HG03135 (cell line): Measurements from ENCODE around the gene CYP2A7.
"Not testable (repeated sequence)": the region's sequence is repeated elsewhere in the genome, so short reads cannot be mapped to it uniquely, and the experiment has no call there.

Experiments
- ATAC-seq: cut with Tn5 transposase; IDR thresholded peaks from one replicate; pipeline ENCODE4 v1.9.1; 2021; ENCODE audit warnings: mild to moderate bottlenecking, moderate library complexity; ENCODE audit not compliant: unreplicated experiment

Gene CYP2A7

DNA sequence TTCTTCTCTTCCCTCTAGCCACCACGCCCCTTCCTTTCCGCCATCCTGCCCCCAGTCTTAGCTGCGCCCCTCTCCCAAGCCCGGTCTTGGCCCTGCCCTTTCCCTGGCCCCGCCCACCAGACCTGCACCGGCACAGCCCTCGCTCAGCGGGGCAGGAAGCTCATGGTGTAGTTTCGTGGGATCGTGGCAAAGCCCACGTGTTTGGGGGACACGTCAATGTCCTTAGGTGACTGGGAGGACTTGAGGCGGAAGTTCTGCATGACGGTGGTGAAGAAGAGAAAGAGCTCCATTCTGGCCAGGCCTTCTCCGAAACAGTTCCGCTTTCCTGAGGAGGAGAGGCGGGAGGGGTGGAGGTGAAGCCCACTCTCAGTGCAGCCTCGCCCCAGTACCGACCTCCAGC, 38.4 kb downstream of the CYP2A7 start:
- not testable (repeated sequence) for ATAC-seq

DNA sequence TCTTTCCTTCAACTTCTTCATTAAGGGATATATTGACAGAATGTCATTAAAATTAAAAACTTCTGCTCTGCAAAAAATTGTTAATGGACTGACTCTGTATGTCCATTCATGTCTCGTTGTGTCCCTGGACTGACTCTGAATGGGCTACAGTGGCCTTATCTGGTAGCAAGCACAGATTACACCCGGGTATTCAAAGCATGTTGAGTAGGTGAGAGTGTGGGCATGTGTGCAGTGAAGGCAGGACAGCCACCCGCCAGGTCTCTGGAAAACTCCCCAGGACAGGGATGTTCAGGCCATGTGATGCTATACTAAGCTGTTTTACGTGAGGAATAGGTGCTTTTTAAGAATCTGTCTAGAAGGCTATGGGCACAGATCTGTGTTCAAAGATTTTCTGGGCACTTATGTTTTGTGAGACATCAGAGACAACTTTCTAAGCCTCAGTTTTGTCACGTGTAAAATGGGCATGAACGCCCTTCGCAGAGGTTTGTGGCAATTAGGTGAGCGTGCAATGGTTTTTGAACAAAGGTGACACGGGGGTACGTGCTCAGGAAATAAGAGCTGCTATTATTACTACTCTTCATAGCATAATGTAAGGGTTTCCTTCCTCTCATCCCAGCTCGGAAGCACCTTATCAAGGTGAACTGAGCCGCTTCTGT, 38.9 kb downstream of the CYP2A7 start:
- not testable (repeated sequence) for ATAC-seq

DNA sequence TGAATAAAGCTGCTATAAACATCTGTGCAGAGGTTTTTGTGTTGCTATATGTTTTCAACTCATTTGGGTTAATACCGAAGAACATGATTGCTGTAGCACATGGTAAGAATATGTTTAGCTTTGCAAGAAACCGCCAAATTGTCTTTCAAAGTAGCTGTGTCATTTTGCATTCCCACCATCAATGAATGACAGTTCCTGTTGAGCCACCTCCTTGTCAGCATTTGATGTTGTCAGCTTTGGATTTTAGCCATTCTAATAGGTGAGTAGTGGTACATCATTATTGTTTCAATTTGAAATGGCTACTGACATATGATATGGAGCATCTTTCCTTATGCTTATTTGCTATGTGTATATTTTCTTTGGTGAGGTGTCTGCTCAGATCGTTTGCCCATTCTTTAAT, 40.0 kb downstream of the CYP2A7 start:
- ATAC-seq: not testable (repeated sequence)

DNA sequence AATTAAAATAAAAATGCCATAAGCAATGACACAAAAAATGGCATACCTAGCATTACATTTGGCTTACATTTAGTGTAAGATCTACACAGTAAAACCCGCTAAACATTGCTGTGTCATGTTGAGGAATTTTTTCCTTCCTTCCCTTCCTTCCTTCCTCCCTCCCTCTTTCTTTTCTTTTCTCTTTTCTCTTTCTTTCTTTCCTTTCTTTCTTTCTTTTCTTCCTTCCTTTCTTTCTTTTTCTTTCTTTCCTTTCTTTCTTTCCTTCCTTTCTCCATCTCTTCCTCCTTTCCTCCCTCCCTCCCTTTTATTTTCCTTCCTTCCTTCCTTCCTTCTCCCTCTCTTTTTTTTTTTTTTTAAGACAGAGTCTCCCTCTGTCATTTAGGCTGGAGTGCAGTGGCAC, 43.6 kb downstream of the CYP2A7 start:
- not testable (repeated sequence) for ATAC-seq

DNA sequence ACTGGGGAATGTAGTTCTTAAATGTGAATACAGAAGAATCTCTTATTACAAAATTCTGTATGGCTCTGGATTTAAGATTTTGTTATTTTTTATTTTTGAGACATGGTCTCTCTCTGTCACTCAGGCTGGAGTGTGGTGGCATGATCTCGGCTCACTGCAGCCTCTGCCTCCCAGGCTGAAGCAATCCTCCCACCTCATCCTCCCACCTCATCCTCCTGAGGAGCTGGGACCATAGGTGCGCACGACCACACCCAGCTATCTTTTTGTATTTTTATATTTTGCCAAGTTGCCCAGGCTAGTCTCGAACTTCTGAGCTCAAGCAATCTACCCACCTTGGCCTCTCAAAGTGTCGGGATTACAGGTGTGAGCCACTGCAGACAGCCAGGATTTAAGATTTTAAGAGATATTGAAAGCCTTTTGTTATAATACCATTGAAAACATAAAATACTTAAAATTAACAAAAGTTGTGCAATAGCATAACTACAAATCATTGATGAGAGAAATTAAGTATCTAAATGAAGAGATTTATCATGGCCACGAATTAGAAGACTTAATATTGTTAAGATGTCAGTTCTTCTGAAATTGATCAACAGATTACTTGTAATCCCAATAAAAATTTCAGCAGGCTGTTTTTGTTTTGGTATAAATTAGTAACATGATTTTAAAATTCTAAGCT, 45.1 kb downstream of the CYP2A7 start:
- ATAC-seq: no peak

DNA sequence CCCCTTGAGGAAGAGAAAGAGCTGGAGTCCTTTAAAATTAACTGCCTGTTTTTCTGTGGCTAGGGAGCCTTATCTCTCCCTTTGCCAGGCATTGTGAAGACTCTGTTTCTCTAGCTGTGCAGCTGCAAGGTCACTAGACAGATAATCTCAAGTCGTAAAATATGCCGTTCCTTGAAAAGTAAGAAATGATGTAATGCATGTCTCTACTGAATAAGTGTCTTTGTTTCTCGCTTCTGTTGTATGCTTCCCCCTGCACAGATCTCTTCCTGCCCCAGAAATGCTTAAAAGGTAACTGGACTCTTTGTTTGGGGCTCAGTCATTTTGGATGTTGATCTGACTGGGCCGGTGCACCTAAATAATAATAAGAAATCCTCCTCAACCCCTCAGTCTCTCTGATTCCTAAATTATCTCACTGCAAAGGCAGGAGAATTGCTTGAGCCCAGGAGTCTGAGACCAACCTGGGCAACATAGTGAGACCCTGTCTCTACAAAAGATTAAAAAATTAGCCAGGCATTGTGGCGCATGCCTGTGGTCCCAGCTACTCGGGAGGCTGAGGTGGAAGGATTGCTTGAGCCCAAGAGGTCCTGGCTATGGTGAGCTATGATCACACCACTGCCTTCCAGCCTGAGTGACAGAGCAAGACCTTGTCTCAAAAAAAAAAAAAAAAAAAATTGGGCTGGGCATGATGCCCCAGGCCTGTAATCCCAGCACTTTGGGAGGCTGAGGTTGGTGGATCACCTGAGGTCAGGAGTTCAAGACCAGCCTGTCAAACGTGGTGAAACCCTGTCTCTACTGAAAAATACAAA, 48.1 kb downstream of the CYP2A7 start:
- ATAC-seq: not testable (repeated sequence)

DNA sequence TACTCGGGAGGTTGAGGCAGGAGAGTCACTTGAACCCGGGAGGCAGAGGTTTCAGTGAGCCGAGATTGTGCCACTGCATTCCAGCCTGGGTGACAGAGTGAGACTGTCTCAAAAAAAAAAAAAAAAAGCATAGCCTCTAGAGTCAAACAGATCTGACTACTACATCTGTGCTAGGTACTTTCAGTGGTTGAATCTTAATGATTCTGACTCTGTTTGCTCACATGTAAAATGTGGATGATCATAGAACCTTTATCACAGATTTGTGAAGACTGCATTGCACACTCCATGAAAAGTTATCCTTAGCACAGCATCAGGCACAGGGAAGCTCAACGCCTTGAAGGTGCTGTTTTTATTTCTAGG, 49.6 kb downstream of the CYP2A7 start:
- not testable (repeated sequence) for ATAC-seq

DNA sequence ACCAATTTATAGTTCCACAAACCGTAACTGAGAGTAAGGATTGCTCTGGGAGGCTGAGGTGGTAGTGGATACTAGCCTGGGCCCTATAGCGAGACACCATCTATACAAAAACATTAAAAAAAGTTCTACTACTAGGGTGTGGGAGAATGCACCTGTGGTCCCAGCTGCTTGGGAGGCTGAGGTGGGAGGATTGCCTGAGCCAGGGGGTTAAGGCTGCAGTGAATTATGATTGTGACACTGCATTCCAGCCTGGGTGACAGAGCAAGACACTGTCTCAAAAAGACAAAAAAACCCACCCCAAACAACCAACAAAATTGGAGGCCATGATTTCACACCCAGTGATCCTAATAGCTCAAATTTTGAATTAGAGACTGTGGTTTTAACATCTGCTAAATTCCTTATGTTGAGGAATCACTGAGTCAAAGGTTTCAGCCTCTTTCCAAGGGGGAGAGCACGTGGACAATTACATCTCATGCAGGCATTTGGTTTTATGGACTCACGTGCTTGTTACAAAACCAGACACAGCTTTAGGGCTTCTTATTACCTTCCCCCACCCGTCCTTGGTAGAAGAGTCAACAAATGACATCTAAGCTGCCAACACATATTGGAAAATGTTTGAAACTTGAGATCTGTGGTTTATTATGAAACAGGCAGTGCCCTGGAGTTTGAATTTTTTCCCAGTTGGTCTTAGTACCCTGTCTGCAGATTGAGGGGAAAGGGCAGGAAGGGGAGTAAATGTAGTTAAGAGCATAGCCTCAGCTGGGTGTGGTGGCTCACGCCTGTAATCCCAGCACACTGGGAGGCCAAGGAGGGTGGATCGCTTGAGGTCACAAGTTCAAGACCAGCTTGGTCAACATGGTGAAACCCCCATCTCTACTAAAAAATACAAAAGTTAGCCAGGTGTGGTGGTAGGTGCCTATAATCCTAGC, 50.3 kb downstream of the CYP2A7 start:
- ATAC-seq: no peak

DNA sequence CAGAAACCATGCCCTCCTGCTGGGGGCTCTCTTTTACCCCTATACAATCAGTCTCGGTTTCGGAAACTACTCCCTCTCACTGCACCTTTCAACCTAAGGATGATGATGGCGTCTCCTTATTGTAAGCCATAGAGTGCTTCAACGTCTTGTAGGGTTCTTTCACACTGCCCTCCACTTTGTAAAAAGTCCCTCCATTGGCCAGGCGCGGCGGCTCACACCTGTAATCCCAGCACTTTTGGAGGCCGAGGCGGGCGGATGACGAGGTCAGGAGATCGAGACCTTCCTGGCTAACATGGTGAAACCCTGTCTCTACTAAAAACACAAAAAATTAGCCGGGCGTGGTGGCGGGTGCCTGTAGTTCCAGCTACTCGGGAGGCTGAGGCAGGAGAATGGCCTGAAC, 51.3 kb downstream of the CYP2A7 start:
- ATAC-seq: not testable (repeated sequence)

DNA sequence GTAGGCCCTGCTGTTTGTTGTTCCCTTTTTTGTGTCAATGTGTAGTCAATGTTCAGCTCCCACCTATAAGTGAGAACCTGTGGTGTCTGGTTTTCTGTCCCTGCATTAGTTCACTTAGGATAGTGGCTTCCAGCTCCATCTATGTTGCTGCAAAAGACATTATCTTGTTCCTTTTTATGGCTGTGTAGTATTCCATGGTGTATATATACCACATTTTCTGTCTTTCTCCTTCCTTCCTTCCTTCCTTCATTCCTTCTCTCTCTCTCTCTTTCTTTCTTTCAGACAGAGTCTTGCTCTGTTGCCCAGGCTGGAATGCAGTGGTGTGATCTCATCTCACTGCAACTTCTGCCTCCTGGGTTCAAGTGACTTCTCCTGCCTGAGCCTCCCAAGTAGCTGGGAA, 52.8 kb downstream of the CYP2A7 start:
- no peak for ATAC-seq

DNA sequence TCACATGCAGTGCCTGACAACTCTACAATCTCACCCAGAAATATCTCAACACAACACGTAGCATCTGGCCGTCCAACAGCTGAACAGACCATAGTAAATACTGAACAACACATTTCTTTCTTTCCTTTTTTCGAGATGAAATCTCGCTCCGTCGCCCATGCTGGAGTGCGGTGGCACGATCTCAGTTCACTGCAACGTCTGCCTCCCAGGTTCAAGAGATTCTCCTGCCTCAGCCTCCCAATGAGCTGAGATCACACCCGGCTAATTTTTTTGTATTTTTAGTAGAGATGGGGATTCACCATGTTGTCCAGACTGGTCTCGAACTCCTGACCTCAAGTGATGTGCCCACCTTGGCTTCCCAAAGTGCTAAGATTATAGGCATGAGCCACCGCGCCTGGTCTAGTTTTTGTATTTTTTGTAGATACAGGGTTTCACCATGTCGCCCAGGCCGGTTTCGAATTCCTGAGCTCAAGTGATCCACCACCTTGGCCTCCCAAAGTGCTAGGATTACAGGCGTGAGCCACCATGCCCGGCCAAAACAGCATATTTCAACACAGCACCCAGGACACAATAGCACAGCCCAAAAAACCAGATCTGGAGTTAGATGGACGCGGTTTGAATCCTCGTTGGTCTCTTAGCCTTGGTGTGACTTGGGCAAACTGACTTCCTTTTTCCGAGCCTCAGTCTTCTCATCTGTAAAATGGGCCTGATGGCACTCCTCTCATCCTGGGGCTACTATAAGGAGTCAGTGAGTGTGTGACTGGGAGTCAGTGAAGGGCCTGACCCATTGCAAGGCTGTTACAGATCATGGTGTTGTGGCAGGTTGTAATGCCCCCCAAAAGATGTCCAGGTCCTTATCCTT, 54.4 kb downstream of the CYP2A7 start:
- no peak for ATAC-seq

DNA sequence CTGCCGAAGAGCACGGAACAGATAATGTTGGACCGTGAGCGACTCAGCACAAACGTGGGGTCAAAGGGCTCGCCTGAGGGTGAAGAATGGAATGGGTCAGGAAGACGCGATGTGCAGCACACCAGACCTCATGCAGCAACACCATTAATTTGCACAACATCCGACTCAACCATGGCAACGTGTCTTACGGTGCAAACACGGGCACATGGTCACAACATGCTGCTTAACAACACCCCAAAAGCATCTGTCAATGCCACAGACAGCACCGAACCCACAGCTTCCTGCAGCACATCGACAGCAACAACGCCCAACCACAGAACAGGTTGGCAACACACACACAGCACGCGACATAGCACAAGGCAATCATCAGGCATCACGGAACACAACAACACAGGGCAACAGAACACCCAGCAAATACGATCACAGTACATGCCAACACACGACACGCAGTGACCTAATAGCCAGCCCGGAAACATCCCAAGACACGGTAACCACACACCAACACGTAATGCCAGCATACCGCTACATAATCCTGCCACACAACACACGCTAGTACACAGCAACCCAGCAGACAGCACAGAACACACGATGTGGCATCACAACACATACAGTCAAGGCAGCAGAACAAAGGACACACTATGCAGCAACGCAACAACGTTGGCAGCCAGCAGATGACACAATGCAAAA, 55.2 kb downstream of the CYP2A7 start:
- ATAC-seq: not testable (repeated sequence)

DNA sequence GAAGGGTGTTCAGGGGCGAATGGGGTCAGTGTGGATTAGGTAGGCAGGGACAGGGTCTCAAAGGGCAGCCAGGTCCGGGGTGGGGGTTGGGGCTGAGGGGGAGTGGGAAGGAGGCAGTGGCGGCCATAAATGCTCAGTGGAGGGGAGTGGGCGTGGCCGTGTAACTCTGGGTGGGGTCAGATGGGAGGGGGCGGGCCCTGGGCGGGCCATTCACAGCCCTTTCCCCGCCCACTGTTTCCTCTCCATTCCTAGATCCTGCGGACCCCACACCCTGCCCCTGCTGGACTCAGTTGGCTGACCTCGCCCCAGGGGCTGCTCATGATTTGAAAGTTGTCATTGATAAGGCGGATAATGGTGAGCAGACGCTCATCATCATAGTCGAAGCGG, 55.7 kb downstream of the CYP2A7 start:
- not testable (repeated sequence) for ATAC-seq

DNA sequence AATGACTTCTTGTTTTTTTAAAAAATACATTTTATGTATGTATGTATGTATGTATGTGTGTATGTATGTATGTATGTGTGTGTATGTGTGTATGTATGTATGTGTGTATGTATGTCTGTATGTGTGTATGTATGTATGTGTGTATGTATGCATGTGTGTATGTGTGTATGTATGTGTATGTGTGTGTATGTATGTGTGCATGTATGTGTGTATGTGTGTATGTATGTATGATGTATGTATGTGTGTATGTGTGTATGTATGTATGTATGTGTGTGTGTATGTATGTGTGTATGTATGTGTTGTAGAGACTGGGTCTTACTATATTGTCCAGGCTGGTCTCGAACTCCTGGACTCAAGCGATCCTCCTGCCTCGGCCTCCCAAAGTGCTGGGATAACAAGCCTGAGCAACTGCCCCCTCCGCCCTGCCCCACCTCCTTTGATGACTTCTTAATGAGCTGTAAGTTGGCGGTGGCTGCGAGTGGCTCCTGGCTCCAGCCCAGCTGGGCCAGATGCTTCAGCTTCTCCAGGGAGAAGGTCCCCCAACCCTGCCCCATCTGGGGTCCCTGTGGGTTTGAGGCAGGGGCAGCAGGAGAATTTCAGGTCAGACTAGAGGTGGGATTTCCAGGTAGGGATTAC, 56.5 kb downstream of the CYP2A7 start:
- not testable (repeated sequence) for ATAC-seq
